SK-N-MC (cell line): ENCODE measurements around the gene RBP5.

Source experiments
- EZH2 ChIP-seq: fragments of 200-600 bp; sonication (generic); IDR thresholded peaks from one replicate; pipeline ENCODE4 v1.6.1; 2017; ENCODE audit warnings: antibody characterized with exemption
- POLR2AphosphoS5 ChIP-seq: IDR thresholded peaks from 2 replicates; pipeline ENCODE4 v1.6.1; 2012; ENCODE audit warnings: mild to moderate bottlenecking, low read depth, low read length, borderline replicate concordance

GRCh38 chr12:7116916-7117315 lies 11.8 kb downstream of the RBP5 start:
- no peak for TF ChIP-seq POLR2AphosphoS5
- no peak for TF ChIP-seq EZH2
